OCI-LY3 (cell line): Measurements from ENCODE around the gene SLC26A8.

Experiments
- H2AFZ ChIP-seq: fragments of 200-600, 300-600 bp; shearing (Covaris generic); 2 replicates; pipeline ENCODE4 v1.6.0; 2014; ENCODE audit warnings: antibody characterized with exemption, low read depth, low read length
- H3K27ac ChIP-seq: fragments of 200-600, 300-600 bp; sonication (generic); 2 replicates; pipeline ENCODE4 v1.5.1; 2014; ENCODE audit warnings: mild to moderate bottlenecking, low read length, moderate library complexity, mixed read lengths
- H3K27me3 ChIP-seq: fragments of 200-600, 300-600 bp; sonication (generic); 2 replicates; pipeline ENCODE4 v1.6.1; 2014; ENCODE audit warnings: low read depth, low read length, mixed read lengths
- H3K36me3 ChIP-seq: fragments of 200-600, 300-600 bp; sonication (generic); replicated peaks from 2 replicates; pipeline ENCODE3; 2014; ENCODE audit warnings: low read depth, low read length, mixed read lengths
- H3K4me1 ChIP-seq: fragments of 300-600, 200-600 bp; sonication (generic); 2 replicates; pipeline ENCODE4 v1.6.1; 2014; ENCODE audit warnings: low read length, mixed read lengths
- H3K4me2 ChIP-seq: fragments of 200-600, 300-600 bp; sonication (generic); 2 replicates; pipeline ENCODE4 v1.6.1; 2014; ENCODE audit warnings: low read length, mixed read lengths
- H3K4me3 ChIP-seq: fragments of 300-600, 200-600 bp; sonication (generic); 2 replicates; pipeline ENCODE4 v1.5.1; 2014; ENCODE audit warnings: antibody characterized with exemption, mild to moderate bottlenecking, low read length, moderate library complexity
- H3K79me2 ChIP-seq: fragments of 300-600, 200-600 bp; shearing (Covaris generic); 2 replicates; pipeline ENCODE4 v1.6.1; 2014; ENCODE audit warnings: mild to moderate bottlenecking, low read length, mixed read lengths
- H3K9ac ChIP-seq: fragments of 300-600, 200-600 bp; shearing (Covaris generic); 2 replicates; pipeline ENCODE4 v1.6.0; 2014; ENCODE audit warnings: mild to moderate bottlenecking, low read length, moderate library complexity
- H3K9me3 ChIP-seq: fragments of 200-600, 300-600 bp; shearing (Covaris generic); 2 replicates; pipeline ENCODE4 v1.6.1; 2014; ENCODE audit warnings: low read length, mixed read lengths; ENCODE audit not compliant: insufficient read depth
- H4K20me1 ChIP-seq: fragments of 200-600, 300-600 bp; sonication (generic); 2 replicates; pipeline ENCODE4 v1.6.1; 2016; ENCODE audit warnings: low read length, mixed read lengths; ENCODE audit not compliant: insufficient read depth
- CTCF ChIP-seq: fragments of 200-600, 300-600 bp; sonication (generic); IDR thresholded peaks from 2 replicates; pipeline ENCODE4 v1.5.1; 2014; ENCODE audit warnings: antibody characterized with exemption, low read length, low read depth
- EZH2phosphoT487 ChIP-seq: fragments of 200-600 bp; shearing (Covaris generic); IDR thresholded peaks from 2 replicates; pipeline ENCODE4 v1.6.1; 2018; ENCODE audit warnings: antibody characterized with exemption, mixed run types, low read depth

The SLC26A8 gene

GRCh38 chr6:35960187-35960586 lies 64.3 kb downstream of the SLC26A8 start:
- Histone ChIP-seq H2AFZ (no peak overlapping the region), H3K4me2 (no peak overlapping the region), H3K27ac (no peak overlapping the region), H3K4me3 (no peak overlapping the region), H3K9ac (no peak overlapping the region), H4K20me1 (no peaks in the 10 kb centered on the region), H3K4me1 (no peaks in the 10 kb centered on the region), H3K79me2 (no peaks in the 10 kb centered on the region), H3K27me3 (peaks cover 34% of the 10 kb centered on the region), H3K9me3 (no peaks in the 10 kb centered on the region), H3K36me3 (no peaks in the 10 kb centered on the region)
- TF ChIP-seq EZH2phosphoT487 (no peak), CTCF (no peak)

GRCh38 chr6:35955970-35956369 lies 68.5 kb downstream of the SLC26A8 start:
- H3K9me3 ChIP-seq = no peaks in the 10 kb centered on the region
- no peak overlapping the region for H3K4me3 ChIP-seq
- no peak overlapping the region for H3K9ac ChIP-seq
- no peaks in the 10 kb centered on the region for H3K4me1 ChIP-seq
- no peaks in the 10 kb centered on the region for H3K79me2 ChIP-seq
- no peaks in the 10 kb centered on the region for H3K36me3 ChIP-seq
- no peaks in the 10 kb centered on the region for H4K20me1 ChIP-seq
- TF ChIP-seq CTCF = peak; percentile 45
- TF ChIP-seq EZH2phosphoT487 = no peak
- no peak overlapping the region for H3K4me2 ChIP-seq
- H3K27me3 ChIP-seq = peaks cover 29% of the 10 kb centered on the region
- no peak overlapping the region for H3K27ac ChIP-seq
- no peak overlapping the region for H2AFZ ChIP-seq

GRCh38 chr6:35955521-35955920 lies 68.9 kb downstream of the SLC26A8 start:
- Histone ChIP-seq H3K27me3 (peaks cover 24% of the 10 kb centered on the region), H4K20me1 (no peaks in the 10 kb centered on the region), H3K4me2 (no peak overlapping the region), H3K4me3 (no peak overlapping the region), H3K9me3 (no peaks in the 10 kb centered on the region), H3K79me2 (no peaks in the 10 kb centered on the region), H3K9ac (no peak overlapping the region), H3K4me1 (no peaks in the 10 kb centered on the region), H2AFZ (no peak overlapping the region), H3K27ac (no peak overlapping the region), H3K36me3 (no peaks in the 10 kb centered on the region)
- TF ChIP-seq CTCF = no peak
- TF ChIP-seq EZH2phosphoT487 = no peak

- H3K27me3 ChIP-seq = peaks cover 20% of the 10 kb centered on the region
- H3K4me1 ChIP-seq = no peaks in the 10 kb centered on the region
- no peaks in the 10 kb centered on the region for H4K20me1 ChIP-seq
- no peaks in the 10 kb centered on the region for H3K79me2 ChIP-seq
- H2AFZ ChIP-seq = no peak overlapping the region
- no peak for TF ChIP-seq CTCF
- TF ChIP-seq EZH2phosphoT487 = no peak
- H3K9ac ChIP-seq = no peak overlapping the region
- H3K9me3 ChIP-seq = no peaks in the 10 kb centered on the region
- no peak overlapping the region for H3K4me2 ChIP-seq
- no peaks in the 10 kb centered on the region for H3K36me3 ChIP-seq
- H3K4me3 ChIP-seq = no peak overlapping the region
- no peak overlapping the region for H3K27ac ChIP-seq
Measured at GRCh38 chr6:35955071-35955470, 69.4 kb downstream of the SLC26A8 start.
